A673 (cell line): ENCODE data around the gene CARD8.

ENCODE experiments used
- EZH2 ChIP-seq: fragments of 200-600 bp; sonication (generic); IDR thresholded peaks from 2 replicates; pipeline ENCODE4 v1.6.1; 2017; ENCODE audit warnings: borderline replicate concordance, low read depth, mild to moderate bottlenecking, mixed read lengths, antibody characterized with exemption, low read length; ENCODE audit not compliant: poor library complexity, severe bottlenecking
- TF ChIP-seq, protein P1 (sequence below): fragments of 300-800, 200-600 bp; sonication (generic); conservative IDR thresholded peaks from 2 replicates; pipeline ENCODE4 v1.5.1; 2017; ENCODE audit warnings: low read depth, mild to moderate bottlenecking, antibody characterized with exemption, low read length, moderate library complexity, mixed read lengths

DNA sequence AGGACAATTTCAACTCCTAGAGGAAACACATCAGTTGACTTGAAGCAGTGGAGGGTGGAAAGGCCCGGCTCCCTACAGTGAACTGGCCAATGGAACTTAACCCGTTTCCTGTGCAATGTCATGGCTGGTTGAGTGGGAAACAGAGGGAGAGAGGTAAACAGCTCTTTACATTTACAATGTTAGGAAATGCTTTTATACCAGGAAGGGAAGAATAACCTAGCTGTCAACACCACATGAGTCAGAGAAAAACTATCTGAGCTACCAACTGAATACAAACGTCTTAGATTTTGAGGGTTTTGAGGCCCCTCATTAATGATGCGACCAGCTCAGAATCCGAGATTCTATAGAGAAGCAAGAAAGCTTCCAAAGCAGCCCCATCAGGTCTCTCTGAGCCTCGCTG is 36.7 kb downstream of the CARD8 start:
- TF ChIP-seq, protein P1, sequence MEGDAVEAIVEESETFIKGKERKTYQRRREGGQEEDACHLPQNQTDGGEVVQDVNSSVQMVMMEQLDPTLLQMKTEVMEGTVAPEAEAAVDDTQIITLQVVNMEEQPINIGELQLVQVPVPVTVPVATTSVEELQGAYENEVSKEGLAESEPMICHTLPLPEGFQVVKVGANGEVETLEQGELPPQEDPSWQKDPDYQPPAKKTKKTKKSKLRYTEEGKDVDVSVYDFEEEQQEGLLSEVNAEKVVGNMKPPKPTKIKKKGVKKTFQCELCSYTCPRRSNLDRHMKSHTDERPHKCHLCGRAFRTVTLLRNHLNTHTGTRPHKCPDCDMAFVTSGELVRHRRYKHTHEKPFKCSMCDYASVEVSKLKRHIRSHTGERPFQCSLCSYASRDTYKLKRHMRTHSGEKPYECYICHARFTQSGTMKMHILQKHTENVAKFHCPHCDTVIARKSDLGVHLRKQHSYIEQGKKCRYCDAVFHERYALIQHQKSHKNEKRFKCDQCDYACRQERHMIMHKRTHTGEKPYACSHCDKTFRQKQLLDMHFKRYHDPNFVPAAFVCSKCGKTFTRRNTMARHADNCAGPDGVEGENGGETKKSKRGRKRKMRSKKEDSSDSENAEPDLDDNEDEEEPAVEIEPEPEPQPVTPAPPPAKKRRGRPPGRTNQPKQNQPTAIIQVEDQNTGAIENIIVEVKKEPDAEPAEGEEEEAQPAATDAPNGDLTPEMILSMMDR = no peak
- no peak for TF ChIP-seq EZH2
